Measurements from ENCODE around the gene ACP7.
"Not testable (repeated sequence)": the region's sequence is repeated elsewhere in the genome, so short reads cannot be mapped to it uniquely, and the experiment has no call there.

Gene ACP7

GRCh38 chr19:39078436-39079200, 5.5 kb upstream of the ACP7 start:
- DNase-seq = no peak

GRCh38 chr19:39080431-39080830, 3.7 kb upstream of the ACP7 start:
- DNase-seq = no peak

- no peak for DNase-seq
These were observed 2.0 kb upstream of the ACP7 start for GRCh38 chr19:39082167-39082566.

- DNase-seq = no peak
These were observed 1.2 kb upstream of the ACP7 start for GRCh38 chr19:39082745-39083598.

GRCh38 chr19:39083599-39083982, 577 bp upstream of the ACP7 start:
- no peak for DNase-seq

GRCh38 chr19:39084732-39085080, 538 bp downstream of the ACP7 start:
- no peak for DNase-seq

GRCh38 chr19:39085392-39085791, 1.2 kb downstream of the ACP7 start:
- DNase-seq = no peak

- no peak for DNase-seq
These were observed 2.2 kb downstream of the ACP7 start for GRCh38 chr19:39086386-39086785.

- no peak for DNase-seq
These were observed 3.9 kb downstream of the ACP7 start for GRCh38 chr19:39087907-39088686.

GRCh38 chr19:39090016-39090415, 5.8 kb downstream of the ACP7 start:
- not testable (repeated sequence) for DNase-seq

GRCh38 chr19:39090881-39091280, 6.7 kb downstream of the ACP7 start:
- DNase-seq = no peak

GRCh38 chr19:39095799-39096540, 11.8 kb downstream of the ACP7 start:
- DNase-seq = not testable (repeated sequence)

- no peak for DNase-seq
These were observed 13.1 kb downstream of the ACP7 start for GRCh38 chr19:39097299-39097698.

- DNase-seq = no peak
These were observed 13.6 kb downstream of the ACP7 start for GRCh38 chr19:39097721-39098120.

- no peak for DNase-seq
These were observed 14.4 kb downstream of the ACP7 start for GRCh38 chr19:39098365-39099269.

- no peak for DNase-seq
These were observed 15.2 kb downstream of the ACP7 start for GRCh38 chr19:39099341-39099740.

GRCh38 chr19:39100500-39101166, 16.5 kb downstream of the ACP7 start:
- DNase-seq = no peak

- no peak for DNase-seq
These were observed 19.0 kb downstream of the ACP7 start for GRCh38 chr19:39103151-39103550.

GRCh38 chr19:39104186-39104596, 20.0 kb downstream of the ACP7 start:
- DNase-seq = no peak

GRCh38 chr19:39106194-39106593, 22.0 kb downstream of the ACP7 start:
- no peak for DNase-seq

- no peak for DNase-seq
These were observed 25.5 kb downstream of the ACP7 start for GRCh38 chr19:39109641-39110040.

All from inflammatory macrophage (primary cell).